ENCODE measurements around the gene HOXA6.
A peak's percentile ranks its signal among the peaks of the same experiment; 100 is the strongest.

HOXA6 gene

DNA sequence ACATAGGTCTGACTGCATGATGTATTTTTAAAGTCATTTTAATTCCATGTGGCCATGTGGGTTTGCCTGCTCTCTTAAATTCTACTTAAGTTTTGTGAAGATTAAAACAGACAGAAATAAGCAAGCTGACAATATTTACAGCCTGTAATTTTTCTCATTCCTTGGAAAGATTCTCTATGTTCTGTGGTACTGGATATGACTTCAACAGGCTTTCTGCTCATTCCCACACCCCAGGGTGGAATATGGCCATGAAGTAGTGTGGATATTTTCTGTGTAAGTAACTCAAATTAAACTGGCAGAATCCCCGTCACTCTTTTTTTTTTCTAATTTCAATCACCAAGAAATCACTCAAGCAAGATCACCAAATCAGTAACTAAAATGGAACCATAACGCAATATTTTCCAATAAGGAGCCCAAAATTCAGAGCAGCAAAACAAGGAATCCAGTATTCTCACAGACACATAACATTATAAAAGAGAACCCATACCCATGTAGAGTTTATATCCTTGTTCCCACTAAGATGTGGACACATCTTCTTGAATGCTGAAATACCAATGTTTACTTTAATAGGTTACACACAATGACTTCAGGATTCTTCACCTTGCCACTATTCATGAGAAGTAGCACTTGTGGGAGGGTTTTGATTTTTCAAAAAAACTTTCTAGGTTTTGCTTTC lies 9.8 kb downstream of the HOXA6 start:
- no peak for DNase-seq

DNA sequence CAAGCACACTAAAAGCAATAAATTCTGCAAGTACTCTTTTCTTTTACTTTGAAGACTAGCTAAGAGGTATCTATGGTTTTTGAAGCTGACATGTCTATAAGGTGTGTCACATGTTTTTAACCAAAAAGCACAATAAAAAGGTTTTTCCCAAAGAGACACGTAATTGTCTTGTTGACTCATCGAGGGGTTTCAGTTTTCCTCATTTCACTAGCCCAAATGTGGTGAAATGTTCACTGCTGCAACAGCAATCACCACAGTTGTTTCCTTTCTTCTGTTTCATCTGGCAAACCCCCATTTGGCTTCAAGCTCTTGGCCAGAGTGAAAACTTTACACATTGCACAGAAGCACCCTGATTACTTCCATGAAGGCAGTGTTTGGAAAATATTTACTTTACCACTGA lies 13.2 kb downstream of the HOXA6 start:
- no peak for DNase-seq

DNA sequence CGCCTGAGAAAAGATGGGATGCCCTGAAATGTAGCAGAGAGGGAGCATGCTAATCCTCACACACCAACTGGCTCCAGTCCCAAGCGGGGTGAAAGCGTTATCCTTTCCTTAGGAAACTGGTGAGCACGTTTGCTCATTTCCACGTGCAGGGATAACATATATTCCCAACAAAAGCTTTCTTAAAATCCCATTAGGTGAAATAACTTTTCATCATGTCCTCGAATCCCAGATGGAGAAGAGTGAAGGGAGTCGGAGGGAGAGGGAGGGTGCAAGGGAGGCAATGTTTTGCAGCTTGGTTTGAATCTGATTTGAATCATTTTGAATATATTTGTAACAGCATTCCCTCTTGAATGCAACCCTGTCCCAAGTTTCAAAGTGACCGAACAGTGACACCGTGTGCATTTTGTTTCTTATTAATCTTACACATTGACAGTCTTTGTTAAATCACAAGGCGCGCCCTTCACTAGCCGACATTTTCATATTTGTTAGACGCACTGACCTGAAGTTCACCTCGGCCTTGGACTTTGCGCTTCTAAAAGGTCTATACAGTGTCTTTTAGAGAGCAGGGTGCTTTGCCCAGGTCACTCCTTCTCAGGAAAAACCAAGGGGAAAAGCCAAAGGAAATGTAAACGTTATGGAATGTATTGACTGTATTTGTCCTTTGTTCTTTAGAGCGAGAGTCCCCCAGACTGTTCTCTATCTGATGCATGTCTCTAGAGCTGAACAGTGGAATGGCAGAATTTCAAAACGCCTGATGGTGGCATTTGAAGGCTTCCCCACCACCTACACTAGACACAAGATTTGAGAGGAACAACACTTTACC lies 14.0 kb downstream of the HOXA6 start:
- DNase-seq, result no peak

DNA sequence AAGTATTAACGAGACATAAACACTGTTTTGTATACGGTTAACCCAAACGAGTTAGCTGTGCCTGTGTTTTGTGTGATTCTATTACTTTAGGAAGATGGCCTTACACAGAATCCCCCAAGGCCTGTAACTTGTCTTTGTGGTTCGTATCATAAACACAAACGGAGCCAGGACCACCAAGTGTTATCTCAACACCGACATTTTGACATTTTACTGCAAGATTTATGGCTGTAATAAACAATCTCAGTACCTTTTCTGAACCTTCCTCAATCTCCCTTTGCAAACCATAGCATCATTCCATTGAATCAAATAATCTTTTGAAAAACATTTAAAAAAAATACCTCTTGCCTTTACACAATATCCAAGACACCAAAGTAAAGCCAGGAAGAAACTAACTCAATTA lies 14.6 kb downstream of the HOXA6 start:
- DNase-seq, result no peak

DNA sequence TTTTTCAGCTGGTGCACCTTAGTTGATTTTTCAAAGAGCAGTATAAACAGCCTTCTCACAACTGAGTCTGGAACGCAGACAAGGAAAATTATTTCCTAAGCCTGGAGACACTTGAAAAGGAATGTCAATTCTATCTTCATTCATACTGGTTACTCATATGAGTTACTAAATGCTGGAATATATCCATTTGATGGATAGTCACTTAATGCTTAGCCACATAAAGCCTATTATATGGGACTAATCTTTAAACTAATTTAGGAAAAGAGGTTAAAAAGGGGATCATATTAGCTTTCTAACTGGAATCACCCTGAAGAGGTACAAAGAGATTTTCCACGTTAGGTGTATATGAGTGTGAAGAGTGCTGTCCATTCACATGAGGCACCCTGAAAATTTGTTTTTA lies 15.4 kb downstream of the HOXA6 start:
- no peak for DNase-seq

DNA sequence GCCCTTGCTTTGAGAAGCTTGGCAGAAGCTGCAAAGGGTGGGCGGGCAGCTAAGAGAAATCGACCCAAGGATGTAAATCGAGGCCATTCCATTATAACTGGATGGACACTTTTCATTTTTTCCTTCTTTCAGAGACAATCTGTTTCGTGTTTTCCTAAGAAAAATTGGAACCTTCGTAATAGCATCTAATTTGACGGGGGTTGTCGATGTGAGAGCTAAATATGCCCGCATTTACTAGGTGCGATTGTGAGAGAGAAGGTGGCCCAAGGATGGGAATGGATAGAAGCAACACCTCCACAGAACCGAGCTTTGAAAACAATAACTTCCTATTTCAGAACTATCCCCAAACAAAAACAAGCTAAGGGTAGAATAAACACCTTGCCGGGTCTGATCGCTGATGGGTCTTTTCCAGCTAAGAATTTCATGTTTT lies 16.2 kb downstream of the HOXA6 start:
- DNase-seq, result no peak

DNA sequence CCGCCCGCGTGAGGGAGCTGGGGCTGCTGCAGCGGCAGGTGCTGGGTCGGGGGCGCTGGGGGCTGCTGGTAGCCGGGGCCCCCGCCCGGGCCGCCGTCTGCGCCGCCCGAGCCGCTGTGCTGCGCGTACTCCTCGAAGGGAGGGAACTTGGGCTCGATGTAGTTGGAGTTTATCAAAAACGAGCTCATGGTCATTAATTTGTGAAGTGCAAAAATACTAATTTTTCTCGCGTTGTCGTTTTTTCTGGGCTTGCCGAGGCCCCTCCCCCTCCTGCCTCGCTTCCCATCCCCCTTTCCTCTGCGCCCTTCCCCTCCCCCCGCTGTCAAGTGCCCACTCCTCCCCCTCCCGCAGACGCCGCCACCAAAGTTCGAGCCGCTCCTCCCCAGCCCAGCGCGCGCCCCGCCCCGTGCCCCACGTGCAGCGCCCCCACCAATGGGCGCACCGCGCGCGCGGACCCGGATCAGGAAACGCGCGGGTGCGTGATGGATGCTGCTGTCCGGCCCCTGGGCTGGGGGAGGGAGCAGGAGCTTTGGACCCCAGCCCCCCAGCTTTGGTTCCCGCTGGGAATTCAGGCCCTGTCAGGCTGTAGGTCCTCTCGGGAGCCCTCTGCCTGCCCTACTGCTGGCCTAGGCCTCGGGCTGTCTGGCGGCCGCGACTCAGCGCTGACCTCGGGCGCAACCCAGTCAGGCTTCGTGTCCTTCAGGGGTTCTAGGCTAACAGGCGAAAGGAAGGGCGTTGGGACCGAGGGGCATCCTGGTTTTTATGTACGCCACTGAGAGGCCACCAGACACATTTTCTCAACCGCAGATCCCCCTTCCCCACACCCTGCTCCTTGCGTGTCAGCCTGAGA lies 16.8 kb downstream of the HOXA6 start, which contains the start of gene HOXA4:
Gene HOXA4 (minus strand): TSS at position 218 of the 850 bp plus-strand sequence. CDS start 24 bp downstream, at position 194.
- peak; percentile 90 for DNase-seq

DNA sequence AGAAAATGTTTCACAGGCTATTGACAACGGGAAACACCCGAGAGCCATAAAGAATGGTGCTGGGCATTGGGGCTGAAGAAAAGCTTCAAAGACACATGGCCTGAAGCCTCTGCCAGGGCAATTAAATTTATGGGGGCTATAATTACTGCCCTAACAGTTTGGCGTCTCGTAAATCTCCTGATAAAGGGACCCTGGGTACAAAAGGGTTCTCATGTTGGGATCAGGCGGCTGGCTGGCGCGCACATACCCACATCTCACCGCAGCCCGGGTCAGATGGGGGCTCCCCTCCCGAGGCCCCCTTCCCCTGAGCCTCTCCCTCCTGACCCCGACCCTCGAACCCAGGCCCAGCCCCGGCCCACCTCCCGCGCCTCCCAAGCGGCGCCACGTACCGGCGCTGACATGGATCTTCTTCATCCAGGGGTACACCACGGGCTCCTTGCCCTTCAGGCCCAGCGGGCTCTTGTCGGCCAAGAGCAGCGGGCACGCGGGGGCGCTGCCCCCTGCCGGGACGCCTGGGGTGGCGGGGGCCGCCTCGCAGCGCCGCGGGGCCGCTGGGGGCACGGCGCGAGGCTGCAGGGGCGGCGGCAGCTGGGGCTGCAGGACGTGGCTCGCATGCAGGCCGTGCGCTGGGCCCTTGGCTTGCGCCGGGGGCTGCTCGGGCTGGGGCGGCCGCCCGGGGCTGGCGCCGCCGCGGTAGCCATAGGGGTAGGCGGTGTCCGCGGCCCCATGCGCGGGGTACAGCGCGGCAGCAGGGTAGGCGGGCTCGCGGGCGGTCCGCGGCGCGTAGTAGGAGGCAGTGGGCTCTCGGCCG lies 17.6 kb downstream of the HOXA6 start:
- DNase-seq, result peak; percentile 10

DNA sequence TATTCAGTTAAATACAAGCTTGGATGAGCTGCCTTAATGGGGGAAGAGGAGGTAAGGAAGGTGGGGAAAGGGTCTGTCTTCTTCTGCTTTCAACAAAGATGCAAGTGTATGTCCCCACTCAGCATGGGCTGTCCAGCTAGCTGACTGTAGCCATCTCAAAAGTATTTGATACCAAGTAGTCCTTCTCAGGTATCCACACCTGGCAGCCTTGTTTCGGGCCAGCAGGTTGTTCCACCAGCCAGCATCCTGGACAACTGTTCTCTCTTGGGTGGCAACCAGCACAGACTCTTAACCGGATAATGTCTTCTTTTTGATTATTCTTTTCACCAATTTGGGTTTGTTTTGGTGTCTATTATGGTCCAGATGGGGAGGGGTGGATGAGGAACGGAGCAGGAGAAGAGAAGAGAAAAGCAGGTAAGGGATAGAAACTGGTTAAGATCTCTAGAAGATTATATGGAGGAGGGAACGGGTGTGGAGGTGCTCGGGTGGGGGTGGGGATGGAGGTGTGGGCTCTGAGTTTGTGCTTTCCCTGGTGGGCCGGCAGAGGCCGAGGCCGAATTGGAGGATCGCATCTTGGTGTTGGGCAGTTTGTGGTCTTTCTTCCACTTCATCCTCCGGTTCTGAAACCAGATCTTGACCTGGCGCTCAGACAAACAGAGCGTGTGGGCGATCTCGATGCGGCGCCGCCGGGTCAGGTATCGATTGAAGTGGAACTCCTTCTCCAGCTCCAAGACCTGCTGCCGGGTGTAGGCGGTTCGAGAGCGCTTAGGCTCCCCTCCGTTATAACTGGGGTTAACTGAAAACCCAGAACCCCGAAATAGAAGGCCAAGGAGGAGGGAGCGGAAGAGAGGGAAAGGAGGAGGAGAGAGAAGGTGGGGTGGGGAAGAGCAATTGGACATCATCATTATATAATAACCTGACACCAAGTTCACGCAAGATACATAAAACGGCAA lies 18.5 kb downstream of the HOXA6 start:
- DNase-seq, result no peak

DNA sequence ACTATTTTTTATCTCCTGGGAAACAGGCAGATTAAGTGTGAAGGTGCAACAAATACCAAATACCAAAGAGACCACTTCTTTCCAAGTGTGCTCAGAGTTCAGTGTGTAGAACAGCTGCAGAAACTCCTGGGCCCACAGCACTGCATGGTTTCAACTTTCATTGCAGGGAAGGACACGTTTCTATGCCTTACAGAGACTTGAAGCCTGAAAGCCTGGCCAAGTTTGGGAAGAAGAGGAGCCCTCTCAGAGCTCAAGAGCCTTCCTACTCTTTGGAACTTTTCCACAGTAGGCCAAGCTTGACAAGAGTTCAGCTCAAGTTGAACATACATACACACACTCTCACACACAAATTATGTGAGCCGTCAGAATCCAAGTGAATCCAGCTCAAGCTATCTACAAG lies 19.5 kb downstream of the HOXA6 start:
- no peak for DNase-seq

DNA sequence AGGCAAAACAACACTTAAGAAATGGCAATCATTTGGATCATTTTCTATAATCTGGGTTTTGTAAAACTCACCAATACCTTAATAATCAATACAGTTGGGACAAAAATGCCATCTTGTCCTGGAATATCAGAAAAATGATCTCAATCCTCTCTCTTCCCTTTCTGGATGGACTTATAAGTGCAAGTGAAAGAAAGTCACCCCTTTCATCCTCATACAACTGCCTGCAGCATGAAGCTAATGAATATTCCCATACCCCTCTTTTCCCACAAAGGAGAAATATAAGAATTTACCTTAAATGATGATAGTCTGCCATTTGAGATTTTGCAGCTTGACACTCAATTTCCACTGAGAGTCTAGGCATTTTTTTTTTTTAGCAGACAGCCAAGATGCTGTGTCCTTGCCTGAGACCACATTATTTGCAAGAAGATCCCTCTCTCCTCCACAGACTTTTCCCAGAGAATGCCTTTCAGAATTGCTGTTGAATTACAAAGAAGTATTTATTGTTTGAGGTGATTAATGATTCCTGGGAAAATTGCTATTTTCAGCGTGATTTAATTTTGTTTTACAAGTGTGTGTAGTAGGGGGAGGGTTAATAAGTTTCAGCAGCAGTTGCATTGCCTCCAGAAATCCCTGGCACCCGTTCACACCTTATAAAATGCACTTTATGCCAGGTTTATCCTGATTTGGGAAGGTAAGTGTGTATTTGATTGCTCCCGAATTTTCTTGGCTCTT lies 20.8 kb downstream of the HOXA6 start:
- DNase-seq, result no peak

DNA sequence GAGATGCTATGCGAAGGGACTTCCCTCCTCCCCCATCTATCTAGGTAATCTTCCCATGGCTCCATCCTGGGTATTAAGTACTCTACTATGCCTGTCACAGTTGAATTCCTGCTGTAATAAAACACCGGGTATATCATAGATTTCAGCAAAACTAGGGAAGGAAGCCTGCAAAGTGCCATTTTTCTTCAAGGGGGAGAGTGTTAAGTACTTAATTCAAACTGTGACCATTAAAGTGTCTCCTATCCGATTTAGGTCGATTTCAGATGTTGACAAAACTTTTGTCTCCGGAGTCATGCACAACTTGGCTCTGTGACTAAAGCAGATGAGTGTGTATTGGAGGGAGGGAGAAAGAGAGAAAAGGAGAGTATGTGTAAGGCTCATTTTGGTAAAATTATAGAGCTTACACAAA lies 21.6 kb downstream of the HOXA6 start:
- DNase-seq, result no peak

DNA sequence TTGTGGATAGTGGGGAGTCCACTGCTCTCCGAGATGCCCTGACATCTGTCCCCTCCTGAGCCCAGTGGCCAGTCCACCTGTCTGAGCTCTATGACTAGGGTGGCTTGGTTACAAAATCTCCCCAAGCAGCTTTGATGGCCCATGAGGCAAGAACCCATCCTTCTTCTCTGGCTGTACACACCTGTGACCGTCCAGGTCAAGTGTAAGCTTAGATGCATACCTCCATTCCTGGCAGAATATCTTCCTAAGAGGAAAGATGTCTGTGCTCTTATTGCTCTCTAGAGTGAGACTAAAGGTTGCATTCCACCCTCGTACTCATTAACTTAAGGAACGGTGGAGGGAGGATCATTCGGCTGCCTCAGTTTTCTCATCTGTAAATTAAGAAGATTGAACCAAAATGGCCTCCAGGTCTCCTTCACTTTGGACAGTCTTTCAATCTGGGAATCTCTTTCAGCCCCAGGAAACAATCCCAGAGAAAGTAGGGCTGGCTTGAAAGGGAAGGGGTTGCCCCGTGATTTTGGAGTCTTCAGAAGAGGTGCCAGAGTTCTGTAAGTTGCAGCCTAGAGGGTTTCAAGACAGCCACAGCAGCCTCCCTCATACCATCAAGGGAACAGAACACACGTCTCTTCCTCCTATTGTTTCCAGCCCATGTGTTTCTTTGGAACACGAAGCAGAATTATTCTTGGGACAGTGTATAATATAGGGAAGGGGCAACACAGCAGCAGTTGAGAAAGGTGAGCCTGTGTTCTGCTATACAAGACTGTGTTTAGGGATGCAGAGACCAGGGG lies 22.5 kb downstream of the HOXA6 start:
- DNase-seq, result no peak

DNA sequence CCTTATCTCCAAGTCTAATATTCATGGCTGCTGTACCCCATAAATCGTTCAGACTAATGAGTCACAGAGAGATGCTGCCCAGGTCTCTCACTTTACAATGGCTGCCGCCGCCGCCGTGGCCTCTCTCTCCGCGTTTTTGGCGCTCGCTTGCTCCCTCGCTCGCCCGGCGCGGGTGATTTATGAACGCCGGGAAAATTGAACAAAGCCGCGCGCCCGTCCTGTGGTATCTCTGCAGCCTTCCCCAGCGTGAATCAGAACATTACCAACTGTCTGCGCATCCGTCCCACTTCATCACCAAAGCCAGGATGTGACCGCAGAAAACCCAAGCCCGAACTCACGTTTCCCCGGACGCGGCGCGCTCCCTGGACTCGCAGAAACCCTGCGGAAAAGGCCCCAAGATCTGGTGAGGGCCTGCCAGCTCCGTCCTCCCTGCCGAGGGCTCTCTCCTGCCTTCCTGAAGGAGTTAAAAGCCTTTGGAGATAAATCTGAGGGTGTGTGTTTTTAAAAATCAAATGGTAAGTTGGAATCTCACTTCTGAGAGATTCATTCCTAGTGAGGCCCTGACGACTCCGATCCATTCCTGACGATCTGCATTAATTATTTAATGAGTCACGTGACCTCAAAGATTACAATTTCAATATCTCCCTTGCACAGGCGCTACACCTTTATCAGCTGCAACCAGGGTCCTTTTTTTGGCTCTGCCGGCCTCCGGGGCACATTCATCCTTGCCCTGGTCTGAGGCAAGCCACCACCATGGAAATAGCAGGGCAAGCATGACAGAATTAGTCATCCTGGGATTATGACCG lies 23.3 kb downstream of the HOXA6 start:
- no peak for DNase-seq

DNA sequence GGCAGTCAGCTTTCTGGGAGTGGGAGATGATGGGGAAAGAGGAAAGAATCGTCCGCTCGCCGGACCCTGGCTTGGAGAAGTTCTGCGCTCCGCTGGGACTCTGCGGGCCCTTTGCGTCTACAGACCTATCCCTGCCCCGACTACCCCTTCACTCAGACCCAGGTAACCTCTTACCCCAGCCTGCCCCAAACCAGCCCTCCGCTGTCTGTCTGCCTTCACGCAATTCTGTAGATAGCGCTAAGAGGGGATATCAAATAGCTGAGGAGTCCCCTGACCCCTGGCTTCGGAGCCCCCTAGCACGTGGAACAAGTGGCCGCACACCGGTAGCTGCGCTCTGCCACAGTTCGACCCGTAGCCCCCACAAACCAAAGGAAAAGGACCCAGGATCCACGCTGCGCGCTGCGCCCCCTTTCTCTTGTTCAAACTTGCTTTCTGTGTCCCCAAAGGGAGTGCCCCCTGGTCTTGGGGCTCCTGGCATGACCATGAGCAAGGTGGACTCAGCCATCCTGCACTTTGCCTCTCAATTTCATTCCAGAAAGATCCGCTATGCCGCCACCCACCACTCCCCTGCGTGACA lies 24.0 kb downstream of the HOXA6 start:
- DNase-seq, result no peak

DNA sequence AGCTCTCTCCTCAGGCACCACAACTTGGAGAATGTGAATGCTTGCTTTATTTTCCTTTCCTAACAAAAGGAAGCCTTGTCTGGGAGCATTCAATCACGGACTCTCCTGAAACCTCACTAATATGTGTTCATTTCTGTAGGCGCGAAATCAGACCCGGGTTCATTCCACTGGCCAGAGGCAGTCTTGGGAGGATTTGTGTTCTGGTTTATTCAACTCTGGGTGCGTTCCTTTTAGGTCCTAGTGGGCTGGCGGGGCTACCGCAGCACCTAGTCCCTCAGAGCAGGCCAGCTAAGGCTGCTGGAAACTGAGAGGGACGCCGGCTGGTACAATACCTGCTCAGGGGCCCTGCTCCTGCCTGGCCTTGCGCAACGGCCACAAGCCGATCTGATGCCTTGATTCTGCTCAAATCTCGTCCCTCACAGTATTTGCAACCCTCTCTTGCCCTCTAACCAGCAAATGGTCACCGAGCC lies 24.5 kb downstream of the HOXA6 start:
- no peak for DNase-seq

DNA sequence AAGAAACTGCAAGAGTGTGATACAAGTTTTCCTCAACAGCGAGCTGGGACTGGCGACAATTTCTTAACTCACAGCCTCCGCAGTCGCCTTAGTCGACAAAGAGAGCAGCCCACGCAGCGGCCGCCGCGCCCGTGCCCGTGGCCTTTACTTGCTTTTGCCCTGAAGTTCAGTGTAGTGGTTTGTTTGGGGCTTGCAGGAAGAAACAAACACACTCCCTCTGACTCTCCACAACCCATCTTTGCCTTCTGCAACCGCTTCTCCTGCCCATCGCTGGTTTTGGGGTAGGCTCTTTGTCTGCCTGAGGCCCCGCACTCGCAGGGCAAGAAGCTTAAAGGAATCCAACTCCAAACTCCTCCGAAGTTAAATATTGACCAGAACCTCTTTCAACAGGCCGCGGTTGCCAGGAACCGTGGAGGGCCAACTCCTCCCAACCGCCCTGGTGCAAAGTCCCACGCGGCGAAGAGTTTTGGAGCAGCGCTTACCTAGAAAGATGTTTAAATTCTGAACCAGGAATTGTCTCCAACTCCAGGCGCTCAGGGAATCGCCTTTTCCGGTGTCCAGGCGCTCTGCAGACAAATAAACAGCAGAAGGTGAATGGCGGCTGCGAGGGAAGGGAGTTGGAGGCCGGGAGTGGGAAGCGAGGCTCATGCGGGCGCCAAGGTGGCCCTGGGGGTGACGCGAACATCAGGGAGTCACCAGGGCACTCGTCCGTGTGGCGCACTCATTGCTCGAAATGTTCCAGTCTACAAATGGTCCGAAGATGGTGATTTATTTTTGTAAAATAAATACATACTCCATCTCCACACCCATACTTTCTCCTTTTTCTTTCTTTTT lies 25.3 kb downstream of the HOXA6 start:
- no peak for DNase-seq

All from NCI-H2171 treated with DMSO at 0.1 percent for 48 hours (cell line).